Testis (tissue), 3 donors: ENCODE results near the gene PRSS12. TPM values are rescaled to one million over a fixed set of nuclear protein-coding genes. Genes with fewer than 3 reads are reported as not detected.

Experiments
- DNase-seq: peaks from one replicate; pipeline ENCODE4 v3.0.0-alpha.2; 2019
- H3K27ac ChIP-seq, 2 donors: fragments of 200-600 bp; sonication (generic); one replicate each; pipeline ENCODE4 v1.5.1; 2019
- H3K27me3 ChIP-seq: fragments of 200-600 bp; sonication (generic); one replicate; pipeline ENCODE4 v1.5.1; 2019
- H3K36me3 ChIP-seq: fragments of 200-600 bp; sonication (generic); one replicate; pipeline ENCODE4 v1.5.1; 2017; ENCODE audit warnings: low read depth; ENCODE audit errors: missing control alignments
- H3K4me1 ChIP-seq: fragments of 200-600 bp; sonication (generic); one replicate; pipeline ENCODE4 v1.5.1; 2019
- H3K4me3 ChIP-seq, 2 donors: fragments of 200-600 bp; sonication (generic); one replicate each; pipeline ENCODE4 v1.5.1; 2017 to 2019
- H3K9me3 ChIP-seq: fragments of 200-600 bp; sonication (generic); one replicate; pipeline ENCODE4 v1.5.1; 2017
- CTCF ChIP-seq, 3 experiments: fragments of 450-650 bp in 2 of 3; fragments of 200-600 bp in 1 of 3; sonication (generic) in 1 of 3; IDR thresholded peaks; one replicate each; pipeline ENCODE4 v1.5.1; 2016 to 2019; ENCODE audit warnings: antibody characterized with exemption in 3 of 3, mild to moderate bottlenecking in 2 of 3, moderate library complexity in 1 of 3
- POLR2A ChIP-seq: fragments of 450-650 bp; IDR thresholded peaks from one replicate; pipeline ENCODE4 v1.6.1; 2017; ENCODE audit warnings: antibody characterized with exemption, mild to moderate bottlenecking, moderate library complexity
- WGBS, 2 donors: methylation state at CpG; one replicate each; pipeline ENCODE4 v1.1.5; 2018; 5-methylcytosine and 5-hydroxymethylcytosine counted together
- intact Hi-C: fragments of 100-400 bp; cut with DNase I; formaldehyde crosslinking; loops from one replicate; pipeline ENCODE4 v1.15.1; 2023; ENCODE audit warnings: low total_unique reads
- polyA plus RNA-seq: library from polyadenylated mRNA; stranded (reverse); fragments of 350-450 nt; fragmentation: Illumina TruSeq; extraction: RNeasy Lipid Tissue Mini Kit (QIAGEN cat#74804); gene quantifications from one replicate; pipeline ENCODE4 v1.2.3, GENCODE V29; 2014; ENCODE audit warnings: low read depth, low replicate concordance; ENCODE audit not compliant: insufficient read depth
- total RNA-seq, 2 donors: library from RNA; depleted of rRNA; stranded (reverse); fragments of >200 nt; gene quantifications; one replicate each; pipeline ENCODE4 v1.2.3, GENCODE V29; 2016

Gene PRSS12
- total and polyA plus RNA-seq, 3 donors from 2014 or later: 33.9 to 65.4 (median 41.5) TPM

- H3K4me3 ChIP-seq: no peak overlapping the region
- WGBS, 2 donors: 79 to 85% methylated on average over 2 of the region's 2 CpGs
- H3K9me3 ChIP-seq: no peaks in the 10 kb centered on the region
- H3K27me3 ChIP-seq: no peaks in the 10 kb centered on the region
- no peak for DNase-seq
- intact Hi-C loops: no loop called here
- no peaks in the 10 kb centered on the region for H3K36me3 ChIP-seq
- no peaks in the 10 kb centered on the region for H3K4me1 ChIP-seq
- H3K27ac ChIP-seq: no peak overlapping the region
- no peak for TF ChIP-seq CTCF (IDR thresholded peaks at IDR 0.05)
- TF ChIP-seq POLR2A: no peak
These were observed 15.1 kb upstream of the PRSS12 start for GRCh38 chr4:118367872-118368271.

- Histone ChIP-seq H3K27ac (no peak overlapping the region), H3K4me1 (no peaks in the 10 kb centered on the region), H3K27me3 (no peaks in the 10 kb centered on the region), H3K9me3 (no peaks in the 10 kb centered on the region), H3K36me3 (no peaks in the 10 kb centered on the region), H3K4me3 (no peak overlapping the region)
- 85 to 89% methylated on average over 3 of the region's 3 CpGs for WGBS, 2 donors
- intact Hi-C loops: no loop called here
- no peak for DNase-seq
- TF ChIP-seq POLR2A (no peak), CTCF (IDR thresholded peaks at IDR 0.05) (no peak)
These were observed 14.6 kb upstream of the PRSS12 start for GRCh38 chr4:118367361-118367760.

- DNase-seq: no peak
- Histone ChIP-seq H3K27me3 (no peaks in the 10 kb centered on the region), H3K4me1 (no peaks in the 10 kb centered on the region), H3K4me3 (no peak overlapping the region), H3K27ac (no peak overlapping the region), H3K9me3 (no peaks in the 10 kb centered on the region), H3K36me3 (no peaks in the 10 kb centered on the region)
- 84 to 93% methylated on average over 3 of the region's 3 CpGs for WGBS, 2 donors
- intact Hi-C loops: no loop called here
- TF ChIP-seq POLR2A: no peak
- no peak for TF ChIP-seq CTCF (IDR thresholded peaks at IDR 0.05)
These were observed 10.4 kb upstream of the PRSS12 start for GRCh38 chr4:118363166-118363565.

- H3K4me1 ChIP-seq: no peaks in the 10 kb centered on the region
- H3K36me3 ChIP-seq: no peaks in the 10 kb centered on the region
- no peak overlapping the region for H3K4me3 ChIP-seq
- intact Hi-C loops: no loop called here
- no peaks in the 10 kb centered on the region for H3K27me3 ChIP-seq
- no peaks in the 10 kb centered on the region for H3K9me3 ChIP-seq
- DNase-seq: no peak
- H3K27ac ChIP-seq: no peak overlapping the region
- TF ChIP-seq POLR2A (no peak), CTCF (IDR thresholded peaks at IDR 0.05) (no peak)
These were observed 8.4 kb upstream of the PRSS12 start for GRCh38 chr4:118361192-118361591.

- no peak for DNase-seq
- Histone ChIP-seq H3K4me1 (no peaks in the 10 kb centered on the region), H3K27me3 (no peaks in the 10 kb centered on the region), H3K4me3 (no peak overlapping the region), H3K36me3 (no peaks in the 10 kb centered on the region), H3K9me3 (no peaks in the 10 kb centered on the region), H3K27ac (no peak overlapping the region)
- WGBS, 2 donors: 90 to 91% methylated on average over 3 of the region's 3 CpGs
- intact Hi-C loops: no loop called here
- TF ChIP-seq CTCF (IDR thresholded peaks at IDR 0.05) (no peak), POLR2A (no peak)
These were observed 7.3 kb upstream of the PRSS12 start for GRCh38 chr4:118360106-118360505.
